ENCODE results near the gene QTRT2.

QTRT2 gene

GRCh38 chr3:114056130-114057010 is at the start of gene QTRT2, which contains the start of gene CCDC191:
TSS of gene QTRT2 (plus strand) at chr3:114056737. CDS start at chr3:114065258, 8,521 bp downstream.
TSS of gene CCDC191 (minus strand) at chr3:114056526. CDS start at chr3:114056466, 60 bp downstream.
- in situ Hi-C loops (cut with HindIII; ENCODE audit: low sequenced_read_pairs) = no loop called here

GRCh38 chr3:114011059-114011797 is 45.3 kb upstream of the QTRT2 start:
- in situ Hi-C loops (cut with HindIII; ENCODE audit: low sequenced_read_pairs) = no loop called here

GRCh38 chr3:114014211-114014610 is 42.3 kb upstream of the QTRT2 start:
- in situ Hi-C loops (cut with HindIII; ENCODE audit: low sequenced_read_pairs) = no loop called here

- in situ Hi-C loops (cut with HindIII; ENCODE audit: low sequenced_read_pairs) = no loop called here
Measured at GRCh38 chr3:114019486-114019885, 37.1 kb upstream of the QTRT2 start.

- in situ Hi-C loops (cut with HindIII; ENCODE audit: low sequenced_read_pairs) = no loop called here
Measured at GRCh38 chr3:114020907-114021306, 35.6 kb upstream of the QTRT2 start.

- in situ Hi-C loops (cut with HindIII; ENCODE audit: low sequenced_read_pairs) = no loop called here
Measured at GRCh38 chr3:114022145-114022802, 34.3 kb upstream of the QTRT2 start.

- in situ Hi-C loops (cut with HindIII; ENCODE audit: low sequenced_read_pairs) = no loop called here
Measured at GRCh38 chr3:114025451-114025850, 31.1 kb upstream of the QTRT2 start.

- in situ Hi-C loops (cut with HindIII; ENCODE audit: low sequenced_read_pairs) = no loop called here
Measured at GRCh38 chr3:114026331-114026730, 30.2 kb upstream of the QTRT2 start.

GRCh38 chr3:114033721-114034120 is 22.8 kb upstream of the QTRT2 start:
- in situ Hi-C loops (cut with HindIII; ENCODE audit: low sequenced_read_pairs) = no loop called here

GRCh38 chr3:114034211-114034610 is 22.3 kb upstream of the QTRT2 start:
- in situ Hi-C loops (cut with HindIII; ENCODE audit: low sequenced_read_pairs) = no loop called here

- in situ Hi-C loops (cut with HindIII; ENCODE audit: low sequenced_read_pairs) = no loop called here
Measured at GRCh38 chr3:114034787-114035545, 21.6 kb upstream of the QTRT2 start.

GRCh38 chr3:114035896-114036295 is 20.6 kb upstream of the QTRT2 start:
- in situ Hi-C loops (cut with HindIII; ENCODE audit: low sequenced_read_pairs) = no loop called here

- in situ Hi-C loops (cut with HindIII; ENCODE audit: low sequenced_read_pairs) = loop anchor here (5.0 kb wide), 2 partner anchors 36 to 79 kb away; no protein-coding TSS in a partner anchor
Measured at GRCh38 chr3:114043205-114043604, 13.3 kb upstream of the QTRT2 start.

GRCh38 chr3:114052216-114052615 is 4.3 kb upstream of the QTRT2 start:
- in situ Hi-C loops (cut with HindIII; ENCODE audit: low sequenced_read_pairs) = no loop called here

- in situ Hi-C loops (cut with HindIII; ENCODE audit: low sequenced_read_pairs) = no loop called here
Measured at GRCh38 chr3:114057011-114057347, 442 bp downstream of the QTRT2 start.

- in situ Hi-C loops (cut with HindIII; ENCODE audit: low sequenced_read_pairs) = no loop called here
Measured at GRCh38 chr3:114058646-114059045, 2.1 kb downstream of the QTRT2 start.

GRCh38 chr3:114060906-114061655 is 4.5 kb downstream of the QTRT2 start:
- in situ Hi-C loops (cut with HindIII; ENCODE audit: low sequenced_read_pairs) = no loop called here

- in situ Hi-C loops (cut with HindIII; ENCODE audit: low sequenced_read_pairs) = no loop called here
Measured at GRCh38 chr3:114067804-114068203, 11.3 kb downstream of the QTRT2 start.

- in situ Hi-C loops (cut with HindIII; ENCODE audit: low sequenced_read_pairs) = no loop called here
Measured at GRCh38 chr3:114068336-114068735, 11.8 kb downstream of the QTRT2 start.

GRCh38 chr3:114071786-114072185 is 15.2 kb downstream of the QTRT2 start:
- in situ Hi-C loops (cut with HindIII; ENCODE audit: low sequenced_read_pairs) = no loop called here

All from endothelial cell of hepatic sinusoid (primary cell).